Thyroid gland (tissue), 4 donors: Measurements from ENCODE around the gene DLL1. TPM values are rescaled to one million over a fixed set of nuclear protein-coding genes. Genes with fewer than 3 reads are reported as not detected.

ENCODE experiments used
- DNase-seq, 2 donors: peaks; one replicate each; pipeline ENCODE4 v3.0.0-alpha.2; 2019
- H3K27ac ChIP-seq, 3 donors: fragments of 200-600 bp; sonication (generic); 1 replicate in 2 of 3; 2 replicates in 1 of 3; pipeline ENCODE4 v1.5.1; 2016 to 2019; ENCODE audit warnings: mild to moderate bottlenecking in 1 of 3, moderate library complexity in 1 of 3
- H3K27me3 ChIP-seq: fragments of 200-600 bp; sonication (generic); one replicate; pipeline ENCODE4 v1.5.1; 2019
- H3K36me3 ChIP-seq, 2 donors: fragments of 200-600 bp; sonication (generic); one replicate each; pipeline ENCODE4 v1.5.1; 2016 to 2019
- H3K4me1 ChIP-seq, 2 donors: fragments of 200-600 bp; sonication (generic); one replicate each; pipeline ENCODE4 v1.5.1; 2017 to 2019
- H3K4me3 ChIP-seq, 3 donors: fragments of 200-600 bp; sonication (generic); replicated peaks in 1 of 3; 1 replicate in 2 of 3; 2 replicates in 1 of 3; pipeline ENCODE4 v1.5.1; 2016; ENCODE audit warnings: mild to moderate bottlenecking in 1 of 3
- H3K9me3 ChIP-seq: fragments of 200-600 bp; sonication (generic); one replicate; pipeline ENCODE4 v1.5.1; 2017
- CTCF ChIP-seq, 6 experiments: fragments of 200-600 bp in 3 of 6; fragments of 450-650 bp in 3 of 6; sonication (generic) in 3 of 6; IDR thresholded peaks; one replicate each; pipeline ENCODE4 v1.5.1; 2016 to 2019; ENCODE audit warnings: antibody characterized with exemption in 6 of 6, mild to moderate bottlenecking in 2 of 6, inconsistent platforms in 1 of 6, moderate library complexity in 1 of 6
- POLR2A ChIP-seq, 2 donors: fragments of 450-650 bp; IDR thresholded peaks; one replicate each; pipeline ENCODE4 v1.6.1; 2017; ENCODE audit warnings: antibody characterized with exemption in 2 of 2, mild to moderate bottlenecking in 2 of 2, moderate library complexity in 1 of 2
- whole genome bisulfite sequencing, 2 donors: methylation state at CpG; one replicate each; pipeline ENCODE4 v1.1.5; 2017; 5-methylcytosine and 5-hydroxymethylcytosine counted together
- intact Hi-C: fragments of 100-400 bp; cut with DNase I; formaldehyde crosslinking; loops from one replicate; pipeline ENCODE4 v1.15.1; 2023
- total RNA-seq, 4 donors: library from RNA; depleted of rRNA; stranded (reverse); fragments of >200 nt; gene quantifications; one replicate each; pipeline ENCODE4 v1.2.3, GENCODE V29; 2016

Gene DLL1
- total RNA-seq, 4 donors from 2014 or later = 6.6 to 14.9 (median 11.5) TPM

- TF ChIP-seq CTCF (IDR thresholded peaks at IDR 0.05) (no peak), POLR2A (IDR thresholded peaks at IDR 0.05) (no peak)
- H3K4me1 ChIP-seq = peaks cover 19 to 23% of the 10 kb centered on the region in 2 donors
- DNase-seq = no peak
- no peak overlapping the region for H3K4me3 ChIP-seq
- H3K27me3 ChIP-seq = no peaks in the 10 kb centered on the region
- WGBS, 2 donors = 81 to 91% methylated on average over 6 to 7 of the region's 7 CpGs
- H3K36me3 ChIP-seq = no peaks in the 10 kb centered on the region
- intact Hi-C loops = no loop called here
- no peaks in the 10 kb centered on the region for H3K9me3 ChIP-seq
- H3K27ac ChIP-seq = no peak overlapping the region
Observed at GRCh38 chr6:170273681-170274080, 17.2 kb downstream of the DLL1 start.

DNA sequence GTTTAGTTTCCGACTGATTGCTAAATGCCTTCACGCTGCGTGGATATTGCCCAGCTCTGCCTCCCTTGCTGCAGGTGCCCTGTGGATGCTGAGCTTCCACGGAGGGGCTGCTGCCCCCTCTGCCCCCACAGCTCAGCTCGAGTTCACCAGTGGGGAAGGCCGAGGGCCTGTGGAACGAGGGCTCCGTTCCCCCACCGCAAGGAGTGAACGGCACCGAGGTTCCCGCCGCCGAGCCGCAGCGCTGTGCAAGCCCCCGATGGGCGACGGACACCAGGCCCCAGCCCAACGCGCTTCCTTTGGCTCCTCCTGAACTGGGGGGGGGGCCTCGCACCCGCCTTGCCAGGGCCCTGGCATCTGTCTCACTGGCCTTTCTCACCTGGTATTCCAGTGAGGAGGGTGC lies 17.7 kb downstream of the DLL1 start:
- H3K9me3 ChIP-seq = no peaks in the 10 kb centered on the region
- intact Hi-C loops = no loop called here
- no peak for TF ChIP-seq POLR2A (IDR thresholded peaks at IDR 0.05)
- no peak for TF ChIP-seq CTCF (IDR thresholded peaks at IDR 0.05)
- H3K27ac ChIP-seq = no peak overlapping the region
- peaks cover 19 to 23% of the 10 kb centered on the region in 2 donors for H3K4me1 ChIP-seq
- DNase-seq = no peak
- H3K27me3 ChIP-seq = no peaks in the 10 kb centered on the region
- H3K4me3 ChIP-seq = no peak overlapping the region
- no peaks in the 10 kb centered on the region for H3K36me3 ChIP-seq
- 96% methylated on average over 21 to 22 of the region's 23 CpGs for WGBS, 2 donors

DNA sequence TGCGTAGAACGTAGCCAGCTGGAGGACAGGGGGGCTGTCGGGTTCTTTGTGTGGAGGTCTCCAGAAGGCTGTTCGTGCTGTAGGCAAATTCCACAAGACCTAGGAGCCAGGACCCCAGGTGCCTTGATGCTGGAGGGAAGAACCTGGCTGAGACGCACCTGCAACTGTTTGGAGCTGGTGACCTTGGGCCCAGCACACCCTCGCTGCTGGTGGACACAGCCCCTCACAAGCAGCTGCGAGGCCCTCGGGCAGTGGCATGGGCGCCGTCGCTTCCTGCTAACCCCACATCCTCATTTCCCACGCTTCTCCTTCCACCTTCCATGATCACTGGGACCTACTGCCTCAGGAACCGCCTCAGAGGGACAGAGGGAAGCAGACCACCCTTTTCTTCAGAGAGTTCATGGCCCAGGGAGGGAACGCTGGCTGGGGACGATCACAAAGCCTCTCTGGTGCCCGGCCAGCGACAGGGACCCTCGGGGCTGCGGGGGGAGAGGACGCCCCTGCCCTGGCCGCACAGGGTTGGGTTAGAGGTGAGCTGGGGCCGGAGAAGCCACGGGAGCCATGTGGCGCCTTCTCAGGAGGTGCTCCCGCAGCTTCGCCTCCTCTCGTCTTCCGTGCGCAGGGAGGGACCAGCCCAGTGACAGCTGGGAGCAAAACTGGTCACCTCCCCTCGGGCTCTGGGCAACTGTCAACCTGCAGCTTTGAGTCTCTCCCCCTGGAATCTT lies 18.4 kb downstream of the DLL1 start:
- Histone ChIP-seq H3K4me1 (peaks cover 19 to 23% of the 10 kb centered on the region in 2 donors), H3K9me3 (no peaks in the 10 kb centered on the region), H3K36me3 (no peaks in the 10 kb centered on the region), H3K4me3 (no peak overlapping the region), H3K27ac (no peak overlapping the region), H3K27me3 (no peaks in the 10 kb centered on the region)
- intact Hi-C loops = no loop called here
- TF ChIP-seq POLR2A (IDR thresholded peaks at IDR 0.05) (no peak), CTCF (IDR thresholded peaks at IDR 0.05) (no peak)
- no peak for DNase-seq
- WGBS, 2 donors = 84 to 86% methylated on average over 22 to 30 of the region's 30 CpGs

GRCh38 chr6:170271771-170272314 lies 19.0 kb downstream of the DLL1 start:
- WGBS, 2 donors = 82 to 89% methylated on average over 31 to 32 of the region's 32 CpGs
- peaks cover 19 to 20% of the 10 kb centered on the region in 2 donors for H3K4me1 ChIP-seq
- intact Hi-C loops = no loop called here
- H3K4me3 ChIP-seq = no peak overlapping the region
- TF ChIP-seq POLR2A (IDR thresholded peaks at IDR 0.05) (no peak), CTCF (IDR thresholded peaks at IDR 0.05) (no peak)
- no peaks in the 10 kb centered on the region for H3K9me3 ChIP-seq
- H3K36me3 ChIP-seq = no peaks in the 10 kb centered on the region
- DNase-seq = no peak
- H3K27ac ChIP-seq = no peak overlapping the region
- no peaks in the 10 kb centered on the region for H3K27me3 ChIP-seq

- no peak for DNase-seq
- 89 to 92% methylated on average over 17 to 19 of the region's 19 CpGs for WGBS, 2 donors
- Histone ChIP-seq H3K9me3 (no peaks in the 10 kb centered on the region), H3K27ac (no peak overlapping the region), H3K4me1 (peaks cover 15 to 19% of the 10 kb centered on the region in 2 donors), H3K4me3 (no peak overlapping the region), H3K36me3 (no peaks in the 10 kb centered on the region), H3K27me3 (no peaks in the 10 kb centered on the region)
- no peak for TF ChIP-seq CTCF (IDR thresholded peaks at IDR 0.05)
- TF ChIP-seq POLR2A (IDR thresholded peaks at IDR 0.05) = no peak
- intact Hi-C loops = no loop called here
Observed at GRCh38 chr6:170270984-170271593, 19.8 kb downstream of the DLL1 start.
